DMS114 treated with DMSO at 0.1 percent for 48 hours (cell line): Measurements from ENCODE around the gene BCAR3.
"Not testable (repeated sequence)": the region's sequence is repeated elsewhere in the genome, so short reads cannot be mapped to it uniquely, and the experiment has no call there.

Experiments used
- DNase-seq: peaks from one replicate; lab custom pipeline; 2025; ENCODE audit not compliant: unreplicated experiment; lab: John Stamatoyannopoulos, UW

BCAR3 gene

GRCh38 chr1:93670141-93670540 lies 11.5 kb downstream of the BCAR3 start:
- DNase-seq, result no peak

GRCh38 chr1:93669369-93669768 lies 12.3 kb downstream of the BCAR3 start:
- DNase-seq, result no peak

GRCh38 chr1:93668951-93669350 lies 12.7 kb downstream of the BCAR3 start:
- DNase-seq, result no peak

- DNase-seq, result no peak
These were observed 13.5 kb downstream of the BCAR3 start for GRCh38 chr1:93668121-93668520.

- no peak for DNase-seq
These were observed 14.0 kb downstream of the BCAR3 start for GRCh38 chr1:93667642-93668041.

- DNase-seq, result no peak
These were observed 14.8 kb downstream of the BCAR3 start for GRCh38 chr1:93666613-93667384.

- no peak for DNase-seq
These were observed 16.6 kb downstream of the BCAR3 start for GRCh38 chr1:93665015-93665414.

- no peak for DNase-seq
These were observed 18.4 kb downstream of the BCAR3 start for GRCh38 chr1:93663208-93663614.

- DNase-seq, result no peak
These were observed 19.0 kb downstream of the BCAR3 start for GRCh38 chr1:93662481-93663207.

- no peak for DNase-seq
These were observed 19.7 kb downstream of the BCAR3 start for GRCh38 chr1:93661829-93662474.

GRCh38 chr1:93661341-93661740 lies 20.3 kb downstream of the BCAR3 start:
- DNase-seq, result not testable (repeated sequence)

GRCh38 chr1:93659822-93660503 lies 21.7 kb downstream of the BCAR3 start:
- DNase-seq, result no peak

GRCh38 chr1:93658188-93658587 lies 23.4 kb downstream of the BCAR3 start:
- no peak for DNase-seq

- no peak for DNase-seq
These were observed 25.1 kb downstream of the BCAR3 start for GRCh38 chr1:93656491-93656890.

- no peak for DNase-seq
These were observed 28.0 kb downstream of the BCAR3 start for GRCh38 chr1:93653656-93654055.

- no peak for DNase-seq
These were observed 29.2 kb downstream of the BCAR3 start for GRCh38 chr1:93652323-93652949.

GRCh38 chr1:93651695-93652094 lies 29.9 kb downstream of the BCAR3 start:
- DNase-seq, result no peak

GRCh38 chr1:93650159-93650558 lies 31.5 kb downstream of the BCAR3 start:
- DNase-seq, result not testable (repeated sequence)

GRCh38 chr1:93649231-93649630 lies 32.4 kb downstream of the BCAR3 start:
- no peak for DNase-seq

- DNase-seq, result no peak
These were observed 33.0 kb downstream of the BCAR3 start for GRCh38 chr1:93648656-93649055.

GRCh38 chr1:93641527-93641926 lies 40.1 kb downstream of the BCAR3 start:
- no peak for DNase-seq
